Measurements from ENCODE around the gene FBXO36. TPM values are rescaled to one million over a fixed set of nuclear protein-coding genes. Genes with fewer than 3 reads are reported as not detected.

The FBXO36 gene
- total and polyA plus RNA-seq, 2 of the 13 experiments (the other 11 are each of a cell fraction or from before 2014, with no cell fraction given) = 2.8 TPM

- H2AFZ ChIP-seq (ENCODE audit: low read length) = no peak overlapping the region
- no peak overlapping the region for H3K9ac ChIP-seq (ENCODE audit: insufficient read depth, low read depth, low read length)
- no peaks in the 10 kb centered on the region; a peak in 1 of 5 replicates for H3K36me3 ChIP-seq (replicated peaks in 1 of 2; ENCODE audit: control insufficient read depth in 1 of 2, insufficient read depth in 2 of 2, low read length in 2 of 2)
- no TSS peak for BruUV-seq (replicated peaks)
- in situ Hi-C loops (cut with HindIII; ENCODE audit: extremely low pct_ligation_motif_present, low pct_unique_long_range_greater_than_20kb) (no loop called here), intact Hi-C loops (cut with micrococcal nuclease; ENCODE audit: unreplicated experiment) (no loop called here)
- DNase-seq (ENCODE audit: low spot score) (no peak), FAIRE-seq (no peak), ATAC-seq (peak; percentile 35; the same call in 2 of the 3 replicates)
- no peaks in the 10 kb centered on the region for H4K20me1 ChIP-seq (ENCODE audit: insufficient read depth, low read length)
- H3K27me3 ChIP-seq (ENCODE audit: control insufficient read depth in 1 of 2, insufficient read depth in 2 of 2, low read length in 2 of 2) = no peaks in the 10 kb centered on the region
- TF ChIP-seq PREB (CRISPR knock-in tag; IDR thresholded peaks at IDR 0.05) (no peak), NFYB (CRISPR knock-in tag; IDR thresholded peaks at IDR 0.05) (0 out of 2 replicates have a peak, but pooled peaks have one; percentile 46), BORCS8-MEF2B (CRISPR knock-in tag; IDR thresholded peaks at IDR 0.05) (no peak), RFX3 (CRISPR knock-in tag; IDR thresholded peaks at IDR 0.05) (no peak), PITX1 (CRISPR knock-in tag; IDR thresholded peaks at IDR 0.05) (no peak)
- no peak overlapping the region for H3K4me2 ChIP-seq (ENCODE audit: low read depth, low read length)
- ChIA-PET CTCF (ENCODE audit: low intra/inter-chr PET ratio, low total read pairs) (no interaction called here), POLR2A (no interaction called here)
- H3K27ac ChIP-seq (ENCODE audit: extremely low read length, insufficient read depth, low read length) = no peak overlapping the region
- no peak overlapping the region for H3K4me3 ChIP-seq (replicated peaks in 1 of 3; ENCODE audit: insufficient read depth in 1 of 3, low read depth in 2 of 3, low read length in 3 of 3)
- H3K4me1 ChIP-seq (ENCODE audit: insufficient read depth, low read length) = no peaks in the 10 kb centered on the region
- H3K79me2 ChIP-seq (ENCODE audit: insufficient read depth, low read length) = no peaks in the 10 kb centered on the region
- 95% methylated on average over 2 of the region's 2 CpGs for WGBS (ENCODE audit: low lambda C conversion rate)
- no peaks in the 10 kb centered on the region for H3K9me3 ChIP-seq (ENCODE audit: low read length)
Measured at GRCh38 chr2:229943171-229943570, 20.9 kb downstream of the FBXO36 start.

- no peak for ATAC-seq
- Histone ChIP-seq H3K27me3 (ENCODE audit: control insufficient read depth in 1 of 2, insufficient read depth in 2 of 2, low read length in 2 of 2) (no peaks in the 10 kb centered on the region), H4K20me1 (ENCODE audit: insufficient read depth, low read length) (no peaks in the 10 kb centered on the region), H3K4me2 (ENCODE audit: low read depth, low read length) (no peak overlapping the region), H3K27ac (ENCODE audit: extremely low read length, insufficient read depth, low read length) (no peak overlapping the region), H2AFZ (ENCODE audit: low read length) (no peak overlapping the region), H3K79me2 (ENCODE audit: insufficient read depth, low read length) (no peaks in the 10 kb centered on the region), H3K9ac (ENCODE audit: insufficient read depth, low read depth, low read length) (no peak overlapping the region), H3K4me3 (replicated peaks in 1 of 3; ENCODE audit: insufficient read depth in 1 of 3, low read depth in 2 of 3, low read length in 3 of 3) (no peak overlapping the region), H3K9me3 (ENCODE audit: low read length) (no peaks in the 10 kb centered on the region), H3K4me1 (ENCODE audit: insufficient read depth, low read length) (no peaks in the 10 kb centered on the region), H3K36me3 (replicated peaks in 1 of 2; ENCODE audit: control insufficient read depth in 1 of 2, insufficient read depth in 2 of 2, low read length in 2 of 2) (no peaks in the 10 kb centered on the region; a peak in 1 of 5 replicates)
- CTCF ChIA-PET (ENCODE audit: low intra/inter-chr PET ratio, low total read pairs) = no interaction called here
- FAIRE-seq = no peak
- DNase-seq (ENCODE audit: low spot score) = no peak
- in situ Hi-C loops (cut with HindIII; ENCODE audit: extremely low pct_ligation_motif_present, low pct_unique_long_range_greater_than_20kb) (no loop called here), intact Hi-C loops (cut with micrococcal nuclease; ENCODE audit: unreplicated experiment) (no loop called here)
- 93% methylated on average over 5 of the region's 5 CpGs for WGBS (ENCODE audit: low lambda C conversion rate)
- POLR2A ChIA-PET = no interaction called here
- no TSS peak for BruUV-seq (replicated peaks)
- peak; percentile 69 to 78 for TF ChIP-seq MAFK (conservative IDR thresholded peaks at IDR 0.05 in 1 of 2, IDR thresholded peaks at IDR 0.05 in 1 of 2; ENCODE audit: low read length in 2 of 2)
- peak; percentile 72 for TF ChIP-seq MAFF (IDR thresholded peaks at IDR 0.05; ENCODE audit: low read depth, low read length)
- no peak for TF ChIP-seq ZNF589 (CRISPR knock-in tag; conservative IDR thresholded peaks at IDR 0.05)
- TF ChIP-seq ZMYM4 (CRISPR knock-in tag; IDR thresholded peaks at IDR 0.05) = no peak
Measured at GRCh38 chr2:229943770-229944449, 21.6 kb downstream of the FBXO36 start.

Data from HepG2 (cell line).